Suppressor macrophage (primary cell): ENCODE results near the gene SMIM14.
"Not testable (repeated sequence)": the region's sequence is repeated elsewhere in the genome, so short reads cannot be mapped to it uniquely, and the experiment has no call there.

Experiments used
- DNase-seq, 4 experiments: peaks; one replicate each; pipeline ENCODE4 v3.0.0-alpha.2; 2020 to 2022
- total RNA-seq, 17 experiments: gene quantifications; one replicate each; lab custom pipeline; 2026; ENCODE audit warnings: mixed read lengths in 6 of 17, inconsistent platforms in 3 of 17; lab: John Stamatoyannopoulos, UW

The SMIM14 gene
- 21.6 to 94.0 (median 56.2) reads per million in 17 experiments for total RNA-seq

- peak; percentile 100 for DNase-seq
Measured at GRCh38 chr4:39638354-39639239, at the start of gene SMIM14. Gene SMIM14, minus strand, starts transcription at chr4:39638865. Its CDS starts 33,720 bp downstream, at chr4:39605145.

GRCh38 chr4:39687014-39687413 lies 48.3 kb upstream of the SMIM14 start:
- peak in 1 of 4 experiments; percentile 16 for DNase-seq

DNA sequence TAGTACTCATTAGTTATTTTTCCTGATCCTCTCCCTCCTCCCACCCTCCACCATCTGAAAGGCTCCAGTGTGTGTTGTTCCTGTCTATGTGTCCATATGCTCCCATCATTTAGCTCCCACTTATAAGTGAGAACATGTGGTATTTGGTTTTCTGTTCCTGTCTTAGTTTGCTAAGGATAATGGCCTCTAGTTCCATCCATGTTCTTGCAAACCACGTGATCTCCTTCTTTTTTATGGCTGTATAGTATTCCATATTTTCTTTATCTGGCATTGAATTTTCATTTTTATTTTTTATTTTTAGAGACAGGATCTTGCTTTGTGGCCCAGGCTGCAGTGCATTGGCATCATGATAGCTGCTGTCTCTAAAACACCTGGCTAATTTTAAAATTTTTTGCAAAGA lies 47.3 kb upstream of the SMIM14 start:
- DNase-seq: no peak

- DNase-seq: peak; percentile 57 to 89 (median 76)
Measured at GRCh38 chr4:39682138-39682537, 43.5 kb upstream of the SMIM14 start.

DNA sequence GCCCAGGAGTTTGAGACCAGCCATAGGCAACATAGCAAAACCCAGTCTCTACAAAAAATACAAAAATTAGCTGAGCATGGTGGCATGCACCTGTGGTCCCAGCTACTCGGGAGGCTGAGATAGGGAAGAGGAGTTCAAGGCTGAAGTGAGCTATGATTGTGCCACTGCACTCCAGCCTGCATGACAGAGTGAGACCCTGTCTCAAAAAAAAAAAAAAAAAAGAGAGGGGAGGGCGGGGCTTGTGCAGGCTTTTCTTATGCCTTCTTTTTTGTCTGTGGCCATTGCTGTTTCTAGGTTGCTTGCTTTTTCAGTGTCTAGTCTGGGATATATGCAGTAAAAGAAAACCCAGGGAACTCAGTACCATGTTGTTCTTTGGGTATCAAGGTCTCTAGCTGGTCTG lies 42.3 kb upstream of the SMIM14 start:
- DNase-seq: not testable (repeated sequence)

- DNase-seq: not testable (repeated sequence)
Measured at GRCh38 chr4:39675681-39676080, 37.0 kb upstream of the SMIM14 start.

GRCh38 chr4:39670296-39670695 lies 31.6 kb upstream of the SMIM14 start:
- not testable (repeated sequence) for DNase-seq

GRCh38 chr4:39668887-39669286 lies 30.2 kb upstream of the SMIM14 start:
- no peak for DNase-seq

DNA sequence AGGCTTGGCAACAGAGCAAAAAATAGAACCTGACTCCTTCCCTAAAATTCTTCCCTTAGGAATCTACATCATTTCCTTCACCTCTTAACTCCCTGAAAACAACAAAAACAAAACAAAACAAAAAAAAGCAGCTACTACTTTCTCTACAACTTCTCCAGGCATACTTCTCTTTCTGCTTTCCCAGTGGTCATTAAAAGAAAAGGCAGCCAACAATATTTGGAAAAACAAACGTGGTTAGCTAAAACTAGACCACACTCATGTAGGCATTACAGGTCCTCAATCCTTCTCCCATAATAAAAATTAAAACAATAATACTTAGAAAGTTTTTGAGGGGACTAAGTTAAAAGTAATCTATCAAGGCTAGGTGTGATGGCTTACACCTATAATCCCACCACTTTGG lies 29.0 kb upstream of the SMIM14 start:
- no peak for DNase-seq

- no peak for DNase-seq
Measured at GRCh38 chr4:39664828-39665731, 26.4 kb upstream of the SMIM14 start.

GRCh38 chr4:39662683-39663082 lies 24.0 kb upstream of the SMIM14 start:
- DNase-seq: no peak

- no peak for DNase-seq
Measured at GRCh38 chr4:39660757-39661156, 22.1 kb upstream of the SMIM14 start.

GRCh38 chr4:39660045-39660444 lies 21.4 kb upstream of the SMIM14 start:
- peak in 3 of 4 experiments; percentile 14 to 55 (median 23) for DNase-seq

DNA sequence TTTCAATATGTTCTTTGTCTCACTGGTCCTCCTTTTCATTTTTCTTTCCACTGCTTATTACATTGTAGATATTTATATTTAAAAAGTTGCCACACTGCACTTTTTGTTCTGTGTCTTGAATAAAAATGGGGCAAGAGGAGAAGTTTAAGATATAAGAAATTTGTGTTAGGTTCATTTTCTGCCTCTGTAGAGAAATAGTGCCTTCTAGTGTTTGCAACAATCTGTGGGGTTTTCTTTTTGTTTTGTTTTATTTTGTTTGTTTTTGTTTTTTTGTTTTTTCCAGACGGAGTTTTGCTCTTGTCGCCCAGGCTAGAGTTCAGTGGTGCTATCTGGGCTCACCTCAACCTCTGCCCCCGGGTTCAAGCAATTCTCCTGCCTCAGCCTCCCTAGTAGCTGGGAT lies 20.1 kb upstream of the SMIM14 start:
- DNase-seq: peak in 2 of 4 experiments; percentile 28 to 33

GRCh38 chr4:39657465-39657864 lies 18.8 kb upstream of the SMIM14 start:
- peak in 1 of 4 experiments; percentile 18 for DNase-seq

DNA sequence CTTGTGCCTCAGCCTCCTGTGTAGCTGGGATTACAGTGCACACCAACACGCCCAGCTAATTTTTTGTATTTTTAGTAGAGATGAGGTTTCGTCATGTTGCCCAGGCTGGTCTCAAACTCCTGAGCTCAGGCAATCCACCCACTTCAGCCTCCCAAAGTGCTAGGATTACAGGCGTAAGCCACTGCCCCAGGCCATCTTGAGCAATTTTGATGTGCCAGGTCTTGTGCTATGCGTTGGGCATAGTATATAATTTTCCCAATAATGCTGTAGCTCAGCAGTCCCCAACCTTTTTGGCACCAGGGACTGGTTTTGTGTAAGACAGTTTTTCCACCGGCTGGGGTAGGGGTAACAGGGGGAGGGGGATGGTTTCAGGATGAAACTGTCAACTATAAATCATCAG lies 18.0 kb upstream of the SMIM14 start:
- not testable (repeated sequence) for DNase-seq

- no peak for DNase-seq
Measured at GRCh38 chr4:39655876-39656275, 17.2 kb upstream of the SMIM14 start.

- no peak for DNase-seq
Measured at GRCh38 chr4:39655211-39655610, 16.5 kb upstream of the SMIM14 start.

DNA sequence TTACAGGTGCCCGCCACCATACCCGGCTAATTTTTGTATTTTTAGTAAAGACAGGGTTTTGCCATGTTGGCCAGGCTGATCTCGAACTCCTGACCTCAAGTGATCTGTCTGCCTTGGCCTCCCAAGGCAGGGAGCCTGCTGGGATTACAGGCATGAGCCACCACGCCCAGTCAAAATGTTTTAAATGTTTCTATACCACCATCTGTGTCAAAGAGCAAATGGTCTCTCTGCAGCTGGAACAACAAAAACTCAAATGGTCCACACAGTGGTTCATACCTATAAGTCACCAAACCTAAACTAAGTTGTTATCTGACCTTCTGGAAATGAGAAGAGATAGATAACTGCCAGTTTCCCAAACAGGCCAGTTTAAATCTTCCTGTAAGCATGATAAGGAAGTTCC lies 12.9 kb upstream of the SMIM14 start:
- DNase-seq: not testable (repeated sequence)

DNA sequence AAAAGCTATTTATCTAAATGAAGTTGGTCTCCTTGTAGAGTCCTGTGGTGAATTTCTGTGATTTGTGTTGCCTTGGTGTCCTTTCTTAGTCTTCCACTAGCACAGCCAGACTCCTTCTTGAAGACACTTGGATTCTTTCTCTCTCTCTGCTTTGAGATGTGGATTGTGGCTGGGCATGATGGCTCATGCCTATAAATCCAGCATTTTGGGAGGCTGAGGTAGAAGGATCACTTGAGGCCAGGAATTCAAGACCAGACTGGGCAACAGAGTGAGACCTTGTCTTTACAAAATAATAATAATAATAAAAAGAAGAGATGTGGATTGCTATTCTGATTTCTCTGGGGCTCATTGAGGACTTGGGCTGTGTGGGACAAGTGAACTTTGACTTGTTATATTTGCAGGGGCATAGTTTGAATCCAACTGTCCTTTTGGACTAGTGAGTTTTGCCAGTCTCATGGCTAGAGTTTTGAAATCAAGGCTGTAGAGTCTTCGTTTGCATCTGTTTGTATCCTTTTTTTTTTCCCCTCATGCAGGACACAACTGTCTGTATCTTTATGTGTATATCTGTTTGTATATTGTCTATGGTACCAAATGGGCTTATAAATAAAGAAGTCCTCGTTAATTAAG lies 11.1 kb upstream of the SMIM14 start:
- no peak for DNase-seq

DNA sequence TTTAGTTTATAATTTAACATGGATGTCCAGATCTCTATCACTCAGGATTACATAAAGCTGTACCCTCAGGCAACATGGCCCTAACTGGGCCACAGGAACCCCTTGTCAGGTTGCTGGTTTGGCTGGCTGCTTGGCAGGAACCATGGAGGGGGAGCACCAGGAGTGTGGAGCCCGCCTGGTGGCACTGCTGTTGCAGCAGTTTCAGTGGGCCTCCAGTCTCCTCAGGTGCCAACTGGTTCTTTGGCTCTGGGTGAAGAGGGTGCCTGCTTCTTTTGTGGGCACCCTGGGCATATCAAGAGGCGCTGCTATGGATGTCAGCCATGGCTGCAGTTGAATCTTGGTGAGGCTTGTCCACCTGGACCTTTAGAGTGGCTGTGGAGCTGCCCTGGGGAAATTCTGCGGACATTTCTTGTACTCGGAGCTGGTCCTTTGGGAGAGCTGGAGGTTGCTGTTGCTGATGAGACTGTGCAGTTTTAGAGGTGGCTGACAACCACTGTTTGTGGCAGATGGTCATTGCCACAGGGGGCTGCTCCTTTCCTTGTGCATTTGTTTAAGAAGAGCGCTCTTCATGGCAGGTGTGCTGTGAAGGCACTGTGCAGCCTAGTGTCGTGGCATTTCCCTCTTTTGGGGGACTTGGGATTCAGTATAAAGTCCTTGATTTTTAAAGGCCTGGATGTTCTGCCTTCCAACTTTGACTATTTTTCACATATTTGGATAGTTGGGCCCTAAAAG lies 10.3 kb upstream of the SMIM14 start:
- DNase-seq: no peak

DNA sequence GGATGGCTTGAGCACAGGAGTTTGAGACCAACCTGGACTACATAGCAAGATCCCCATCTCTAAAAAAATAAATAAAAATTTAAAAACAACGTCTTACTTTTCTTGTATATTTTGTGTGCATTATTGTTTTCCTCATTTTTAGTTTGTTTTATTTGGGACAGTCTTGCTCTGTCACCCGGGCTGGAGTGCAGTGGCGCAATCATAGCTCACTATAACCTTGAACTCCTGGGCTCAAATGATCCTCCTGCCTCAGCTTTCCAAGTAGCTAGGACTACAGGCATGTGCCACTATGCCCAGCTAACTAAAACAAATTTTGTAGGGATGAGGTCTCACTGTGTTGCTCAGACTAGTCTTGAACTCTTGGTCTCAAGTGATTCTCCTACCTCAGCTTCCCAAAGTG lies 9.5 kb upstream of the SMIM14 start:
- DNase-seq: no peak
